SKM-1 (cell line): ENCODE data around the gene PFKL.

Experiments
- DNase-seq: peaks from one replicate; lab custom pipeline; 2025; ENCODE audit not compliant: unreplicated experiment; lab: John Stamatoyannopoulos, UW

Gene PFKL

DNA sequence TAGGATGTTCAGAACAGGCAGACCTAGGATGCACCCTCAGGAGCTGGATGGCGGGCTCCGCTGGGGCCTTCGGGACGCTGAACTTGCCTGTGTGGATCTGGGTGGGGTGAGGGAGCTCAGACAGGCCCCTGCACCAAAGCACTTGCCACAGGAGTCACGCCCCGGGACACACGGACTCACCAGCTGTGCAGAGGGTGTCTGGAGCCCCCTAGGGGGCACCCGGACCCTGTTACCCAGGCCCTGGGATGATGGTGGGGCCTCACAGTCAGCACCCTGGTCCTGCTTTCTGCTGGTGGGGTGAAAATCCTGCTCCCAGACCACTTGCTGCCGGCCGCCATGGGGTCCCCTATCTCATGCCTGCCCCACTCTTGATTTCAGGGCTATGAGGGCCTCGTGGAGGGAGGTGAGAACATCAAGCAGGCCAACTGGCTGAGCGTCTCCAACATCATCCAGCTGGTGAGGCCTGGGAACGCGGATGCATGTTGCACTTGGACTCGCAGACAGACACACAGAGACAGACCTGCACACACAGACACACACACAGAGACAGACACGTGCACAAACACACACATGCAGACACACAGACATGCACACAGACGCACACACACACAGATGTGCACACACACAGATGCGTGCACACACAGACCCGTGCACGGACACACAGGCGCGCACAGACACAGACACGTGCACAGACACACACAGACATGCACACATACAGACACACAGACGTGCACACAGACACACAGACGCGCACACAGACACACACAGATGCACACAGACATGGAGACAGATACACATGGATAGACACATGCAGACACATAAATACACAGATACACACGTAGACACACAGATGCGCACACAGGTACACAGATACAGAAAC, 11.0 kb downstream of the PFKL start:
- no peak for DNase-seq

DNA sequence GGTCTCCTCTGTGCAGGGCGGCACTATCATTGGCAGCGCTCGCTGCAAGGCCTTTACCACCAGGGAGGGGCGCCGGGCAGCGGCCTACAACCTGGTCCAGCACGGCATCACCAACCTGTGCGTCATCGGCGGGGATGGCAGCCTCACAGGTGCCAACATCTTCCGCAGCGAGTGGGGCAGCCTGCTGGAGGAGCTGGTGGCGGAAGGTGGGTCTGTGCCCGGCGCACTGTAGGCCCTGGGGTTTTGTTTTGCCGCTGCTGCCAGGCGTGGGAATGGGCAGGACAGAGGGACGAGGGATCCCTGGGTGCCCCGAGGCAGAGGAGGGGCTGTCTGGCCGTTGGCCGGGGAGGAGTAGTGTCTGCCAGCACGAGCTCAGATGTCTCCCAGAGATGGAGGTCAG, 12.2 kb downstream of the PFKL start:
- no peak for DNase-seq

DNA sequence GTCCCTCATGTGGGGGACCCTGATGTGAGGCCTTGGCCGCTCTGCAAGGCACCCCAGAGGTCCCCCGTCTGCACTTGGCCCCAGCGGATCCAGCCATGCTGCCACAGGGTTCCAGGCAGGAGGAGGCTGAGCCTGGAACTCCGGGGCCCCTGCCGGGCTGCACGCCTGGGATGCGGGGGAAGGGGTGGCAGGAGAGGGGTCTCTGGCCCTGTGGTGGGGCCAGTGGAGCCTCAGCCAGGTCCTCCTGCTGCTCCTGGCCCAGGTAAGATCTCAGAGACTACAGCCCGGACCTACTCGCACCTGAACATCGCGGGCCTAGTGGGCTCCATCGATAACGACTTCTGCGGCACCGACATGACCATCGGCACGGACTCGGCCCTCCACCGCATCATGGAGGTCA, 12.9 kb downstream of the PFKL start:
- DNase-seq: no peak

DNA sequence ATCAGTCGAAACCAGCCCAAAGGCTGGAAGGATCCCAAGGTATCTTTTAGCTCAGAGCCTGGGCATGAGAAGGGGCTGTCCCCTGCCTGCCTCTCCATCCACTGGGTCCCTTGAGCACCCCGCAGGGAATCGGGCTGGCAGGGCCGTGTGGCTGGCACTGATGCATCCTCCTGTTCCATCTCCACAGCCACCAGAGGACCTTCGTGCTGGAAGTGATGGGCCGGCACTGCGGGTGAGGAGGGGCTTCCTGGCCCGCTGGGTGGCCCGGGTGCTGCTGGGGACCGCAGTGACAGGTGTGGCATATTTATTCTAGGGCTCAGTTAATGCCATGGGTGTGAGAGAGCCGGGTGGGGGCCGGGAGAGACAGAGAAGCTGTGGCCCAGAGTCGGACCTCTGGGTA, 13.6 kb downstream of the PFKL start:
- no peak for DNase-seq

DNA sequence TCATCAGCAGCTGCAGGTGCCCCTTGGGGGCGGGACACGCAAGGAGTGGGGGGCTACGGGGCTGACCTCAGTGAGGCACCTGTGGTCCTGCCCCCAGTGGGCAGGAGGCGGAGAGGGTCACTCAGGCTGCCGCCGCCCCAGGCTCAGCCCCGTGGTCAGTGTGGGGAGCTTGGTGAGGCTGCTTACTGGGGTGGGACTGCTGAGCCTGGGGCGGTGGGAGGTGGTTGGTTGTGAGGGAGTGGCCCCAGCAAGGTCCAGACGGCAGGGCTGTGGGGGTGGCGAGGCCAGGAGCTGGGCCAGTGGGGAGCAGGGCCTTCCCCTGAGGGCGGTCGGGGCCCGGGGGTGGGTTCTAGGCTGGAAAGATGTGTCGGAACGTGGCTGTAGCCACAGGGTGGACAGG, 14.3 kb downstream of the PFKL start:
- no peak for DNase-seq

DNA sequence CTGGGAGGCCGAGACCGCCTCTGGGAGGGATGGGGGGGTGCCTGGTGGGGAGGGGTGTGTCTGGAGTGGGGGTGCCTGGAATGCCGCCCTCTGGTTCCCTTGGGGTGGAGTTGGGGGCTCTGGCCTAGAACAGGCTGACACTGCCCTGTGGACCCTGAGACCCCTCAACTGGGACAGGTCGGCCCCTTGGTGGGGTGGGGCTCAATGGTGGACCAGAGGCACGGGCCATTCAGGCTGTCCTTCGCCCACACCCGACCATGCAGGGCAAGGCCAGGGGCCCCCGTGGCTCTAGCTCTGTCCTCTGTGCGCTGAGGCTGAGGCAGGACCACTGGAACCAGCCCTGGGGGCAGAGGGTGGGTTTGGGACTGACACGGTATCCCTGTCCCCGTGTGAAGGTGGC, 14.7 kb downstream of the PFKL start:
- DNase-seq: no peak

DNA sequence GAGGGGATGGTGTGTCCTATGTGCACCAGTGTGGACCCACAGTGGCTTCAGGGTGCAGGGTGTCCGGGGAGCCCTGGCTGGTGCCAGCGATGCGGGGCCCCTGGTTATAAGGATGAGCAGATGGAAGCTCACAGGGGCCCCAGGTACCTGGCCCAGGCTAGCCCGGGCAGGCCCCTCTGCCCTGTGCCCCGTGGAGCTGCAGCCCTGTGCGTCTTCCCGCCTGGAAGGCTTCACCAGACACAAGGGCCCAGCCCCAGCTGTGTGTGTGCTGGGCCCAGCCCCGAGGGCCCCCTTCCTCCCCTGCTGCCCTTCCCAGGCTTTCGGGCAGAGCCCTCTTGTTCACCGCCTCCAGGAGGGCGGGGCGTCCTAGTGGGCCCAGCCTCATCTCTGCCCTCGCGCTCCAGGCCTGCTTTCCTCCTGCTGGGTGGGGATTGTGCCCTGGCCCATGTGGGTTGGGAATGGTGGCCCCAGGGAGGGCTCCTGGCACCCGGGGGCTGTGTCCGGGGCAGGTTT, 15.9 kb downstream of the PFKL start:
- no peak for DNase-seq

DNA sequence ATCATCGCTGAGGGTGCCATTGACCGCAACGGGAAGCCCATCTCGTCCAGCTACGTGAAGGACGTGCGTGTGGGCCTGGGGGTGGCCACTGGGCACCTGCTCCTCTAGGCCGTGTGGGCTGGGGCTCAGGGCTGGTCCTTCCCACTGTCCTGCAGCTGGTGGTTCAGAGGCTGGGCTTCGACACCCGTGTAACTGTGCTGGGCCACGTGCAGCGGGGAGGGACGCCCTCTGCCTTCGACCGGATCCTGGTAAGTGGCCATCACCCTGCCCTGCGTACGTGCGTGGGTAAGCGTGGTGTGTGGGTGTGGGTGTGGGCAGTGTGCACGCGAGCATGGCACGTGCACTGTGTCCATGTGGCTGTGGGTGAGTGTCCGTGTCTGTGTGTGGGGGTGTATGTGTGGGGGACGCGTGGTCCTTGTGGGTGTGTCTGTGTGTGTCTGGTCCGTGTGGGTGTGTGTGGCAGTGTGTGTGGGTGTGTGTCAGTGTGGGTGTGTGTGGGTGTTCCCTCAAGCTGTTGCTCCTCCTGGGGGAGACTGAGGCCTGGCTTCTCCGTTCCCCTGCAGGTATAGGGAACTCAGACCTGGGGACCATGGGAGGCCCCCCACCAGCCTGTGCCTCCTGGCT, 16.5 kb downstream of the PFKL start:
- DNase-seq: no peak

DNA sequence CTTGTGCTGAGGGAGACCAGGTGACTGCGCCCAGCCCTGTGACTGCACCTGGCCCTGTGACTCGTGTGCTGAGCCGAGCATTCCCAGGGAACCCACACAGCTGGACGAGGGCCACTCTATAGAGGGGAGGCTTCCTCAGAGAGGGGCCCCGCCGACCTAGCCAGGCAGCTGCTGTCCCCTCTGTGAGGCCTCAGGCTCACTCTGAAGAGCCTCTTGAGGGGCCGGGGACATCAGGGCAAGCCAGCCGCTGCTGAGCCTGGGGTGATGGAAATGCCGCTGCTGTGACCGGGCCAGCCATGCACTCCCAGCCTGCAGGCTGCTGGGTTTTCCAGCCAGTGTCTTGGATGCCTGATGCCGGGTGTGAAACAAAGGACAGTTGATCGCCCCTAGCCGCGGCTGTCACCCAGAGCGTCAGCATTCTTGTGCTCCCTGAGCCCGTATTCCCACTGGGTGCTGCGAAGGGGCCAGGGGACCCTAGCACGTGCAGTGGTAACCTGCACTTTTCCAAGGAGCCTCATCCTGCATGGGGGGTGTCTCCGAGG, 17.5 kb downstream of the PFKL start:
- DNase-seq: no peak

DNA sequence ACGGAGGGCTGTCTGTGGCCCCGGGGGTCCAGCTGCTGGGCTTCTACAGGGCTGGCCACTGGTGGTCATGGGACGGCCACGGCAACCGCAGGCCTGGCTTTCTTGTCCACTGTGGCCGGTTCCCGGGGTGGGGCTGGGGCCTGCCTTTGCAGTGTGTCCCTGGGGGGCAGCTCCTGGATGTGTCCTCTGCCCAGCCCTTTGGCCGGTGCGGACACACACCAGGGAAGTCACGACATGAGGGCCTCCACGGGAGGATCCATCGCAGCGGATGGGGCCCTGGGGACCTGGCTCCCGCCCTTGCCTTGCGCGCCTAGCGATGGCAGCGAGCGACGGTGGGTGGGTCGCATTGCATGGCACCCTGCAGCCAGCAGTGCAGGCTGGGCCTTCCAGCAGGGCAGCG, 18.0 kb downstream of the PFKL start:
- no peak for DNase-seq

DNA sequence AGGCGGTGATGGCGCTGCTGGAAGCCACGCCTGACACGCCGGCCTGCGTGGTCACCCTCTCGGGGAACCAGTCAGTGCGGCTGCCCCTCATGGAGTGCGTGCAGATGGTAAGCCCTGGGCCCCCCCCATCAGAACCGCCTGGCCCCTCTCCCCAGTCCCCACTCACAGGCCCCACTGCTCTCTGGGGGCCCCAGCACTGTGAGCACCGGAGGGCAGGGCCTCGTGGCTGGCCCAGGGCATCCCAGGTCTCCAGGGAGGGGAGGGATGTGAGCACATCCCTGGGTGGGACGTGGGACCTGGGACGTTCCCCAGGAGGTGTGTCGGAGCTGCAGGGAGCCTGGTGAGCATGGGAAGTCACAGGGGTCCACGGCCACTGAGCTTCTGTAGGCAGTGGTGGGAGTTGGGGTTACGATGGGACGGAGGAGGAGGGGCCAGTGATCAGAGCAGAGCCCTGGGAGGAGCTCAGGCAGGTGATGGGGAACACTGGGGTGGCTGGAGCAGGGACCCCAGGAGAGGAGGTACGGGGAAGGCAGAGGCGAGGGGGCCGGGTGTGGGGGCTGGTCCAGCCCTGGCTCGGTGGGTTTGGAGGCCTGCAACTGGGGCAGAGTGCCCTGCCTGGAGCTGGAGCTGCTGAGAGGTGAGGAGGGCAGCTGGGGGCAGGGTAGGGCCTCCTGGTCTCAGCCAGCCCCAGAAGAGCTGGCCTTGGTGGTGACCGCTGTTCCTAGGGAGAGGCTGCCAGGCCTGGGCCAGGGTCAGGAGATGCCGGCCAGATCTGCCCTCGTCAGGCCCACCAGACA, 18.8 kb downstream of the PFKL start:
- DNase-seq: no peak

DNA sequence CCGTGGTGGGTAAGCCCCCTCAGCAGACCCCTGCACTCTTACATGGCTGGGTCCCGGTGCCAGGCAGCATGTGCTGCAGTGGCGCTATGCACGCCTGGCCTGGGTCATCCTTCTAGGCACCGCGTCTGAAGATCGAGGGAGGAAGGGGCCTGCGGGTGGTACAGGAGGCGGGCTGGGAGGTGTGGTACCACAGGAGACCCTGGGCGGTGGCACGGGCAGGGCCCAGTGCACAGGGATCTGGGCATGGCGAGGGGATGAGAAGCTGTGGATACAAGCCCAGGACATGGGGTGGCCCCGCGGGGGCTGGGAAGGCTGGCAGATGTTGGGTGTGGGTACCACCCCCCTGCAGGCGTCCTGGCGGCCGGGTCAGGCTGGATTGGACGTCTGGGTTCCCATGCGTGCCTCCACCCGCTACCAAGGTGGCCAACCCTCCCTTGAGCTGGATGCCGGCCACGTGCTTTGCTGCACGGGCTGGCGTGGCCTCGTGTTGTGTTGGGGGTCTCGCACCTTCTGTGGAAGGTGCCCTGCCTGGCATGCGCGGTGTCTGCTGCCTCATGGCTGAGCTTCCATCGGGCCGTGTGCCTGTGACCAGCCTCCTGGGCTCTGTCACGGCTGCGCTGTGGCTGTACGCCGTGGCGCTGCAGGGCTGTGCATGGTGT, 19.7 kb downstream of the PFKL start:
- no peak for DNase-seq

DNA sequence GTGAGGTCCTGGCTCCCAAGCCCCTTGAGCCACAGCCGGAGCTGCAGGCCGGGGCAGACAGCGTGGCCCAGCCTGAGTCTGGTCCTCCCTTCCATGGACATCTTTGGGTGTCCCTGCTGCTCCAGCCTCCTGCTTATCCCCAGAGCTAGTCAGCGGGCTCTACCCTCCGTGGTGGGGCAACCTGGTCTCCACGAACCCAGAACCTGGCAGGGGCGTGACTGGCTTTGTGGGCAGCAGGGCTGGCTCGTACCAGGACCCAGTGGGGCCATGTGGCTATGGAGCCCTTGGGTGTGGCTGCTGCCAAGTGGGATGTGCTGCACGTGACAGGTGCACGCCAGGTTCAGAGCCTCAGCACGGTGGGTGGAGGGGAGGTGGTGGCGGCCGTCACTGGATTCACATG, 21.0 kb downstream of the PFKL start:
- no peak for DNase-seq

DNA sequence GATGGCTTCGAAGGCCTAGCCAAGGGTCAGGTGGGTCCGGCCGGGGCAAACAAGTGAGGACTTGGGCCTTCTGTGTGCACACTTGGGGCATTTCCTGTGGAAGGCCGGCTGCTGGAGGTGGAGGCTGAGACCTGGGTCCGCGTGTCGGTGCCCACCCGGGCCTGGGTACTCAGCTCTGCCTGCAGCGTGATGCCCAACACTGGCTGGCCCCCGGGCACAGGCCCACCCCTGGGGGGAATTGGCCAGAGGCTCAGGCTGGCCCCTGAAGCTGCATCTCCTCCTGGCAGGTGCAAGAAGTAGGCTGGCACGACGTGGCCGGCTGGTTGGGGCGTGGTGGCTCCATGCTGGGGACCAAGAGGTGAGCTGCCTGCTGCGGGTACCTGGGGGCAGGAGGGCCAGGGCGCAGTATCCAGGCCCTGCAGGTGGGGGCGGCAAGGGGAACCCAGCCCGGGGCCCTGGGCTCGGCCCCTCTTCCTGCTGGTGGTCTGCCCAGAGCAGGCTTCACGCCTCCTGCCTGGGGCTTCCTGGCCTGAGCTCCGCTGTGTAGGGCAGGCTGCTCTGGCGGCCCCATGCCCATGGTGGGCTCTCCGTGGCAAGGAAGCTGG, 22.1 kb downstream of the PFKL start:
- no peak for DNase-seq

DNA sequence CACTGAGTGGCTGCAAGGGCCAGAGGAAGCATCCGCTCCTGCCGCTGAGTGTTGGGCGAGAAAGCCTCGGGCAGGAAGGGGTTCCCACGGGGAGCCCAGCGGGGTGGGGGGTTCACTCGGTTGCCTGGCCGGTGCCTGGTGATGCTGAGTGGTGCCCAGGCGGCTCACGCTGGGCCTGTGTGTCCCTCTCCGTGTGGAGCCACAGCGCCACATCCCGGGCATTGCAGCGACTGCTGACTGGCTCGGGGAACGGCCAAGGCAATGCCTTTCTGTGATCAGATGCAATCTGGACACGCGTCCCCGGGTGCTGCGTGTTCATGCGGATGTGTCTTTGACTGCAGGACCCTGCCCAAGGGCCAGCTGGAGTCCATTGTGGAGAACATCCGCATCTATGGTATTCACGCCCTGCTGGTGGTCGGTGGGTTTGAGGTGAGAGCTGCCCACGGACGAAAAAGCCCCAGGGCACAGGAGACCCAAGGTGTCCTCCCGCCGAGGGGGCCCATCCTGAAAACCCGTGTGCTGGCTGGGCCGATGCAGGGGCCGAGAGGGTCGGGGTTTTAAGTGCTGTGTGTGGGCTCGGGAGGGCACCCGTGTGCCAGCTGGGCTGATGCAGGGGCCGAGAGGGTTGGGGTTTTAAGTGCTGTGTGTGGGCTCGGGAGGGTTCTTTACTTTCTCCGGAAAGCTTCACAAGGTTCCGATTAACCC, 22.9 kb downstream of the PFKL start:
- DNase-seq: no peak

DNA sequence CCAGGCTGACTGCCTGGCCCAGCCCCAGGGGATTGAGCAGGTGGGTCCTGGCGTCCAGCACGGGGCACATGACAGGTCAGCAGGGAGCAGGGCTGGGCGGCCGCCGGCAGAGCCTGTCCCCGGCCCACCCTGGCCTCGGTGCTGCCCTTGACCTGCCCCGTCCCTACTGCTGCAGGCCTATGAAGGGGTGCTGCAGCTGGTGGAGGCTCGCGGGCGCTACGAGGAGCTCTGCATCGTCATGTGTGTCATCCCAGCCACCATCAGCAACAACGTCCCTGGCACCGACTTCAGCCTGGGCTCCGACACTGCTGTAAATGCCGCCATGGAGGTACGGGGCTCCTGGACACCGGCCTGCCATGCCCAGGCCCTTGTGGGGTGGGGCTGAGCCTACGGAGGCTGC, 23.7 kb downstream of the PFKL start:
- no peak for DNase-seq

DNA sequence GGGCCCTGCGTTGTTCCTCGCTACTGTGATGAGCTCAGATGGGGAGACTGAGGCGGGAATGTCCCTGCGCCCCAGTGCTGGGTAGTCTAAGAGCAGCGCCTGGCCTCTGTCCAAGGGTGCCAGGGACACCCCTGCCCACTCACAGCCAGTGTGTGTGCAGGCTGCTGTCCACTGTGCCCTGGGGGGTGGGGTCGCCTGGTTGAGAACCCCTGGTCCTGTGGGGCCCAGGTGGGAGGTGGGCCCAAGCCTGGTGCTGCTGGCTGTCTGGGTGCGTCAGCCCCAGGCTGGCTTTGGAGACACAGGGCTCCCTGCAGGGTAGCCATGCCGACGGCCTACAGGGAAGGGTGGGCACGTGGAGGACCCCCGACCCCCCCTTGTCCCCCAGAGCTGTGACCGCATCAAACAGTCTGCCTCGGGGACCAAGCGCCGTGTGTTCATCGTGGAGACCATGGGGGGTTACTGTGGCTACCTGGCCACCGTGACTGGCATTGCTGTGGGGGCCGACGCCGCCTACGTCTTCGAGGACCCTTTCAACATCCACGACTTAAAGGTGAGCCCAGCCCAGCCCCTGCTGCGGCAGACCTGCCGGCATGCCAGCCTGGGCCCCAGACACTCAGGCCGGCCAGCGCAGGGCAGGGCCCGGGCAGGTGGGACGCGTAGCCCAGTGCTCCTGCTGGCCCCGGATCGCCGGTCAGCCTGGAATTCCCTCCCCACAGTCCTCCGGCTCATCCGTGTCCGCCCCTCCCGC, 24.4 kb downstream of the PFKL start:
- DNase-seq: no peak

DNA sequence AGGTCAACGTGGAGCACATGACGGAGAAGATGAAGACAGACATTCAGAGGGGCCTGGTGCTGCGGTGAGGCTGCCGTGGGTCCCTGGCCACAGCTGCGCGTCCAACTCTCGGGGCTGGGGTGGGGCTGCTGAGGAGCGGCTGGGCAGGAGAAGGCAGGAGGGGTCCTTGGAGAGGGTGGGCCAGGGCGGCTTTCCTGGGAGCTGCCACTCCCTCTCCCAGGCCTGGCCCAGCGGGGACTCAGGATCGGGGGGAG, 24.9 kb downstream of the PFKL start:
- DNase-seq: no peak
